Muscle of leg (tissue), 11 donors: ENCODE data around the gene SPATA3. TPM values are rescaled to one million over a fixed set of nuclear protein-coding genes. Genes with fewer than 3 reads are reported as not detected.
"Not testable (repeated sequence)": the region's sequence is repeated elsewhere in the genome, so short reads cannot be mapped to it uniquely, and the experiment has no call there.

Experiments used
- DNase-seq: peaks from one replicate; pipeline ENCODE4 v3.0.0; 2013
- H3K27ac ChIP-seq: one replicate; pipeline ENCODE4 v1.5.1; 2013; ENCODE audit warnings: mild to moderate bottlenecking, low read length, control low read depth
- H3K27me3 ChIP-seq: one replicate; pipeline ENCODE4 v1.6.1; 2013; ENCODE audit warnings: low read length; ENCODE audit not compliant: control insufficient read depth, insufficient read depth
- H3K36me3 ChIP-seq: one replicate; pipeline ENCODE4 v1.6.1; 2013; ENCODE audit warnings: low read length; ENCODE audit not compliant: control insufficient read depth, insufficient read depth
- H3K4me1 ChIP-seq: one replicate; pipeline ENCODE4 v1.6.1; 2013; ENCODE audit warnings: low read length; ENCODE audit not compliant: control insufficient read depth, insufficient read depth
- H3K4me3 ChIP-seq: one replicate; pipeline ENCODE4 v1.5.1; 2013; ENCODE audit warnings: low read length, control low read depth
- H3K9me3 ChIP-seq: replicated peaks from 2 replicates; pipeline ENCODE4 v1.6.1; 2013; ENCODE audit warnings: low read depth, low read length; ENCODE audit not compliant: control insufficient read depth
- WGBS: methylation state at CpG from one replicate; pipeline ENCODE4 v1.1.5; 2013; ENCODE audit warnings: missing lambda C conversion rate; ENCODE audit not compliant: insufficient coverage; 5-methylcytosine and 5-hydroxymethylcytosine counted together
- polyA plus RNA-seq, 8 donors: library from polyadenylated mRNA; unstranded; fragments of 120-200 nt; gene quantifications; one replicate each; pipeline versions ENCODE4 v1.2.1 to v1.2.3, GENCODE V29; 2013; ENCODE audit warnings: inconsistent platforms in 1 of 8, low replicate concordance in 1 of 8; ENCODE audit not compliant: insufficient read length in 8 of 8, insufficient read depth in 1 of 8
- total RNA-seq: library from RNA; stranded (reverse); fragments of 120-200 nt; gene quantifications from one replicate; pipeline ENCODE4 v1.2.4, GENCODE V29; 2013

SPATA3 gene
- total and polyA plus RNA-seq, 9 donors = not detected

DNA sequence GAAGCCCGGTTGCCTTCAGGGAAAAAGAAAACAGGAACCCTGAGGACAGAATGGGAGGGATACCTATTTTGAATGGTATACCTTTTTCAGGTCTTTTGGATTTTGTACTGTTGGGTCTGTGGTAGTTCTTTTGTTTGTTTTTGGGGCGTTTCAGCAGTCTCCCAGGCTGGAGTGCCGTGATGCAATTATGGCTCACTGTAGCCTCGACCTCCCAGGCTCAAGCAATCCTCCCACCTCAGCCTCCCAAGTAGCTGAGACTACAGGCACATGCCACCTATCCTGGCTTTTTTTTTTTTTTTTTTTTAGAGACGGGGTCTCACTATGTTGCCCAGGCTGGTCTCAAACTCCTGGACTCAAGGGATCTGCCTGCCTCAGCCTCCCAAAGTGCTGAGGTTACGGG is 27.6 kb upstream of the SPATA3 start:
- not testable (repeated sequence) for H3K27ac ChIP-seq, H3K4me3 ChIP-seq, DNase-seq, H3K27me3 ChIP-seq, H3K9me3 ChIP-seq, H3K4me1 ChIP-seq, H3K36me3 ChIP-seq
- 75% methylated on average over 2 of the region's 6 CpGs for WGBS

DNA sequence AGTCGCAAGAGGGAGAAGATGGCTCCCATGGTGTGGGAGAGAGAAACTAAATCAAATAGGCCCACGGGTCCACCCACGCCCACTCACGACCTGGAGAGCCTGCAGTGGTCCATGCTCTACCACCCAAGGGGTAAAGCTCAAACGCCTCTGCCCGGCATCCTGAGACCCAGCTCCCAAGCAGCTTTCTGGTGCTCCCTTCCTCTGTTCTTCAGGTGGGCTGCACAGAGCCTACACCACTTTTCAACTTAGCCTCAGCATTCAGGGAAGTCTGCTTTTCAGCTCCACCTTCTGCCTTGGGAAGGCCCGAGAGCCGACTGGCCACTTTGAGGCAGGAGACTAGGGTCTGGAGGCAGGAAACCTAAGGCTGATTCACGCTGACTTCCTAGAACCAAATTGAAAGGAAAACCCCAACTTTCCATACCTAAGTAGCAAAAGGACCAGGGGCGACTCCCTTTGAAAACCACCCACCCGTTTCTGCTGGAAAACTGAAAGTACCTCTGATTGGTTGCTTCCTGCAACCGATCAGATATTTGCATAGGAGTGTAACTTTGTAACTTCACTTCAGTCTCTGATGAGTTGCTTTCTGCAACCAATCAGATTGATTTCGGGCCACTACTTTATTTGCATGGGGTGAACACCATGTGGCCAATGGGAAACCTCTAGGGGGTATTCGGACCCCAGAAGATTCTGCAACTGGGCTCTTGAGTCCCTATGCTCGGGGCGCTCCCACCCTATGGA is 26.8 kb upstream of the SPATA3 start:
- Histone ChIP-seq H3K27me3 (no peaks in the 10 kb centered on the region), H3K27ac (no peak overlapping the region), H3K4me1 (no peaks in the 10 kb centered on the region), H3K9me3 (no peaks in the 10 kb centered on the region), H3K4me3 (no peak overlapping the region), H3K36me3 (no peaks in the 10 kb centered on the region)
- 83% methylated on average over 8 of the region's 16 CpGs for WGBS
- no peak for DNase-seq

DNA sequence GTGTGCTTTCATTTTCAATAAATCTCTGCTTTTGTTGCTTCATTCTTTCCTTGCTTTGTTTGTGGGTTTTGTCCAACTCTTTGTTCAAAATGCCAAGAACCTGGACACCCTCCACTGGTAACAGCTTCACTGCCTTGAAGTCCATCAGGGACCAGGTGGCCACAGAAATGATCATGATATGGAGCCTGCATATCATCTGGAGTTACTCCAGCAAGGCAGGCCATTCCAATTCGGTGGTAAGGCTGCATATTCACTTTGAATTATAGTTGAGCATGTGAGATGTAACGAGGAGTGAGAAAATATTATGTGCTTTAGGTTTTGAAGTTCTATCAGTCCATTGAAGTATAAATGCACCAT is 26.3 kb upstream of the SPATA3 start:
- Histone ChIP-seq H3K4me1 (no peaks in the 10 kb centered on the region), H3K9me3 (no peaks in the 10 kb centered on the region), H3K27ac (no peak overlapping the region), H3K36me3 (no peaks in the 10 kb centered on the region), H3K27me3 (no peaks in the 10 kb centered on the region), H3K4me3 (no peak overlapping the region)
- no peak for DNase-seq
- WGBS = no CpG with 5 or more reads among the region's 2 CpGs

DNA sequence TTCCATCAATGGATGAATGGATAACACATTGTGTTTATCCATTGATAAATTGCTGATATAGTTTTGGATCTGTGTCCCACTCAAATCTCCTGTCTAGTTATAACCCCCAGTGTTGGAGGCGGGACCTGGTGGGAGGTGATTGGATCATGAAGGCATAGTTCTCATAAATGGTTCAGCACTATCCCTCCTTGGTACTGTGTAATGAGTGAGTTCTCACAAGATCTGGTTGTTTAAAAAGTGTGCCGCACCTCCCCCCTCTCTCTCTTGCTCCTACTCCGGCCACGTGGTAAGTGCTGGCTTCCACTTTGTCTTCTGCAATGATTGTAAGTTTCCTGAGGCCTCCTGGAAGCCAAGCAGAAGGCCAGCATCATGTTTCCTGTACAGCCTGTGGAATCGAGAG is 23.9 kb upstream of the SPATA3 start:
- H3K4me1 ChIP-seq = no peaks in the 10 kb centered on the region
- H3K27ac ChIP-seq = no peak overlapping the region
- no peak overlapping the region for H3K4me3 ChIP-seq
- DNase-seq = no peak
- no peaks in the 10 kb centered on the region for H3K36me3 ChIP-seq
- H3K27me3 ChIP-seq = no peaks in the 10 kb centered on the region
- H3K9me3 ChIP-seq = no peaks in the 10 kb centered on the region
- WGBS = 56% methylated on average over 3 of the region's 5 CpGs

DNA sequence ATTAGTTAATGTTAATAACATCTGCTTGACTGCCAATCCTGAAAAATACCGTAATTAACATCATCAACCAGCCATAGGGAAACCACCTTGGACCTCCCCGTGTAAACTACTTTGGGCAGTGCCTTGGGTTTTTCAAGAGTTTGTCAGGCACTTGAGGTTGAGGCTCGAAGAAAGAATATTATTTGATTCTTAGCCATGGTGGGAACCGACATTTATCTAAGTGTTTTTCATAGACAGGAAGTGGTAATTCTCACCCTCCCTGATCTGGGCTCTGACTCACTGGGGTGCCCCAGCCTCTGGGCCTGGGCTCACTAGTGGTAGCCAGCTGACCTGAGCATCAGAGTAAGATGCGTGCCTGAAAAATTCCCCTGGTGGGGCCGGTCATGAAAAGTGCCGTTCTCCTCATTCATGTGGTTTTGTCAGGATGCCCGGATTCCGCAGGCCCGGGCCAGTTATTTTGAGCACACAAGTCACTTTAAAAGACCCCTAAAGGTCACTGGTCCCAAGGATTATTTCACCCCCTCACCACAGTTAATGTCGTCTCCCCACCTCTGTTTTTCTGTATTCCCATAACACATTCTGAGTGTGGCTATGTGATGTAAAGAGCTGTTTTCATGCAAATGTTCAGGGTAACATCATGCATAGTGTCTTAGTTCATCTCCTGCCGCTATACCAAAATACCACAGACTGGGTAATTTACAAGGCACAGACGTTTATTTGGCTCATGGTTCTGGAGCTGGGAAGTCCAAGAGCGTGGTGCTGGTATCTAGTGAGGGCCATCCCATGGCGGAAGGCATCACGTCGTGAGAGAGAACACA is 21.6 kb upstream of the SPATA3 start:
- WGBS = 76% methylated on average over 8 of the region's 17 CpGs
- H3K27me3 ChIP-seq = no peaks in the 10 kb centered on the region

DNA sequence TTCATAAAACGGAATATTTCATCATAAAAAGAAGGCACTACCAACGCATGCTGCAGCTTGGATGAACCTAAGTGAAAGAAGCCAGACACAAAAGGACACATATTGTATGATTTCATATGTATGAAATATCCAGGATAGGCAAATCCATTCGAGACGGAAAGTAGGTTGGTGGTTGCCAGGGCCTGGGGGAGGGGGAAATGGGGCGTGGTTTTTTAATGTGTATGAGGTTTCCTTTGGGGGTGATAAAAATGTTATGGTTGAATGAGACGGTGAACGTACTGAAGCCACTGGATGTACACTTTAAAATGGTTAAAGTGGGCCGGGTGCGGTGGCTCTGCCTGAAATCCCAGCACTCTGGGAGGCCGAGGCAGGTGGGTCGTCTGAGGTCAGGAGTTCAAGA is 20.0 kb upstream of the SPATA3 start:
- no peaks in the 10 kb centered on the region for H3K9me3 ChIP-seq
- no peaks in the 10 kb centered on the region for H3K27me3 ChIP-seq
- no peaks in the 10 kb centered on the region for H3K36me3 ChIP-seq
- H3K4me1 ChIP-seq = no peaks in the 10 kb centered on the region
- no peak for DNase-seq
- WGBS = 73% methylated on average over 8 of the region's 11 CpGs
- H3K27ac ChIP-seq = no peak overlapping the region
- no peak overlapping the region for H3K4me3 ChIP-seq

More for the DNA sequence above, 21.6 kb upstream of the SPATA3 start:
- Histone ChIP-seq H3K36me3 (no peaks in the 10 kb centered on the region), H3K9me3 (no peaks in the 10 kb centered on the region), H3K4me3 (no peak overlapping the region), H3K4me1 (no peaks in the 10 kb centered on the region), H3K27ac (no peak overlapping the region)
- DNase-seq = no peak

DNA sequence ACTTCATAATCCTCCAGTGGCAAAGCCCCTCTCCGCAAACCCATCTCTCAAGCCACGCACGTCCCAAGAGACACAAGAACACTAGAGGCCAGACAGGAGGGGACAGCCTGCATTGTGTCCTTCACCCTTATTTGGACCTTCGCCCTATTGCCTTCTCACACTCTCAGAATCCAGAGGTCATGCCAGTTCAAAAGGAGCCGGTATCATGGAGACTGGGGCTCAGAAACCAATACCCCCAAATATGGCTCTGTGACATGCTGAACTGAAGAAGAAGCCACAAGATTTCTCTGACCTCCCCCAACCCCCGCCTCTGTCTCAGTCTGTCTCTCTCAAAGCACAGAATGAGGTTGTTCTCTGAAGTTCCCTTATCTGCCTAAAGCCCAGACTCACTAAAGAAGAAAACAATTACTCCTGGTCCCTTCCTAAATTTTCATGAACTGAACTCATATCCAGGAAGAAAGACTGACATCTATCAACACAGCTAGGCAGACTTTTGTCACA is 19.2 kb upstream of the SPATA3 start:
- no peaks in the 10 kb centered on the region for H3K9me3 ChIP-seq
- no peak for DNase-seq
- 75% methylated on average over 5 of the region's 6 CpGs for WGBS
- H3K27me3 ChIP-seq = no peaks in the 10 kb centered on the region
- no peak overlapping the region for H3K4me3 ChIP-seq
- H3K4me1 ChIP-seq = no peaks in the 10 kb centered on the region
- no peaks in the 10 kb centered on the region for H3K36me3 ChIP-seq
- no peak overlapping the region for H3K27ac ChIP-seq

DNA sequence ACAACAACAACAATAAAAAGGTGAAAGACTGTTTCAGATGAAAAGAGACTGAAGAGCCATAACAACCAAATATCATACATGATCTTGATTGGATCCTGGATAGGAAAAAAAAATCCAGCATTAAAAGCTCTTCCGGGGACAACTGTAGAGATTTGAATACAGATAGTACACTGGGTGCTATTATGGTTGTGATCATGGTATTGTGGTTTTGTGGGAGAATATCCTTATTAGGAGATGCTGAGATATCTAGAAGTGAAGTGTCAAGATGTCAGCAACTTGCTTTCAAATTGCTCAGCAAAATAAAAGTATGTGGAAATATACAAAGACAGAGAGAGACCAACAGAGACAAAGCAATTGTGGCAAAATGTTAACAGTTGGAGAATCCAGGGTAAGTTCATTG is 15.5 kb upstream of the SPATA3 start:
- 83% methylated on average over 1 of the region's 1 CpG for WGBS
- Histone ChIP-seq H3K36me3 (no peaks in the 10 kb centered on the region), H3K27me3 (peaks cover under 1% of the 10 kb centered on the region), H3K4me1 (no peaks in the 10 kb centered on the region), H3K27ac (no peak overlapping the region), H3K4me3 (no peak overlapping the region), H3K9me3 (no peaks in the 10 kb centered on the region)
- DNase-seq = no peak

DNA sequence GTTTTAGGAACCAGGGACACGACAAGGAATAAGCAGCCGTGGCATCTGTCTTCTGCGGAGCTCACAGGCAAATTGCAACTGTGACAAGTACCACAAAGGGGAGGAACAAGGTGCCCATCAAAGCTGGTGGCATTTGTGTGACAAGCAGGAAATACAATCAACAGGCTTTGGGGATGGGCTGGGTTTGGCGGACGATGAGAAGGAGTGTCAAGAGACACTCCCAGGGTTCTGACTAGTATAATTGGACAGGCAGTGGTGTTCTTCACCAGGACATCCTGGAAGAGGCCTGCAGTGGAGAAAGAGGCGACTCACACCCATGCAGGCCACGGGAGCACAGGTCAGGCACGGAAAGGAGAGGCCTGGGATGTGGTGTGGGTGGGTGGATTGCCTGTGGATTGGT is 14.2 kb upstream of the SPATA3 start:
- Histone ChIP-seq H3K27ac (no peak overlapping the region), H3K27me3 (peaks cover 8% of the 10 kb centered on the region), H3K36me3 (no peaks in the 10 kb centered on the region), H3K9me3 (no peaks in the 10 kb centered on the region), H3K4me3 (no peak overlapping the region), H3K4me1 (no peaks in the 10 kb centered on the region)
- 79% methylated on average over 8 of the region's 8 CpGs for WGBS
- no peak for DNase-seq

DNA sequence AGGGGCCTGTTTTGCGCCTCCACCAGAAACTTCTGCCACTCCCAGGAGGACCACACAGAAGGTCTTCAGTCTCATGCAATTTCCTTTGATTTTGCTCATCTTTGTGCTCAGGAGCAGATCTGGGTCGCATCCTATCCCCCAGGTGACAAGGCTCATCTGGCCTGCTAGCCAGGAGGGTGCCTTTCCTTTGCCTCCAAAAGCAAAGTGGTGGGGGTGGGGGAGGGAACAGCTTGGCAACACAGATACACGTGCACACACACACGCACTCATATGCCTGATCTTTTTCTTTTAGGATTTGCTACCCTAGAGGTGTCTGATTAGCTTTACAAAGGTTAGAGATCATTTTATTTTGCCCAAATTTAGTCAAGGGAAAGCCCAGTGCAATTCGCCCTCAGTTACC is 13.8 kb upstream of the SPATA3 start:
- H3K27me3 ChIP-seq = peaks cover 11% of the 10 kb centered on the region
- no peaks in the 10 kb centered on the region for H3K36me3 ChIP-seq
- H3K4me1 ChIP-seq = peaks cover 3% of the 10 kb centered on the region
- no peak for DNase-seq
- no peaks in the 10 kb centered on the region for H3K9me3 ChIP-seq
- H3K4me3 ChIP-seq = no peak overlapping the region
- no CpG with 5 or more reads among the region's 5 CpGs for WGBS
- no peak overlapping the region for H3K27ac ChIP-seq
